Prostate gland (tissue), 2 donors: Measurements from ENCODE around the gene COTL1.

Experiments
- POLR2A ChIP-seq: fragments of 450-650 bp; IDR thresholded peaks from one replicate; pipeline ENCODE4 v1.6.1; 2016; ENCODE audit warnings: antibody characterized with exemption, mild to moderate bottlenecking
- TF ChIP-seq, protein P1 (sequence below), 4 experiments: fragments of 200-600 bp in 2 of 4; fragments of 450-650 bp in 2 of 4; sonication (generic) in 2 of 4; IDR thresholded peaks; 1 replicate in 3 of 4; 2 replicates in 1 of 4; pipeline ENCODE4 v1.5.1; 2016 to 2019; ENCODE audit warnings: antibody characterized with exemption in 4 of 4, mild to moderate bottlenecking in 2 of 4, moderate library complexity in 2 of 4

GRCh38 chr16:84546669-84547545 lies 71.0 kb downstream of the COTL1 start:
- no peak for TF ChIP-seq POLR2A
- TF ChIP-seq, protein P1, sequence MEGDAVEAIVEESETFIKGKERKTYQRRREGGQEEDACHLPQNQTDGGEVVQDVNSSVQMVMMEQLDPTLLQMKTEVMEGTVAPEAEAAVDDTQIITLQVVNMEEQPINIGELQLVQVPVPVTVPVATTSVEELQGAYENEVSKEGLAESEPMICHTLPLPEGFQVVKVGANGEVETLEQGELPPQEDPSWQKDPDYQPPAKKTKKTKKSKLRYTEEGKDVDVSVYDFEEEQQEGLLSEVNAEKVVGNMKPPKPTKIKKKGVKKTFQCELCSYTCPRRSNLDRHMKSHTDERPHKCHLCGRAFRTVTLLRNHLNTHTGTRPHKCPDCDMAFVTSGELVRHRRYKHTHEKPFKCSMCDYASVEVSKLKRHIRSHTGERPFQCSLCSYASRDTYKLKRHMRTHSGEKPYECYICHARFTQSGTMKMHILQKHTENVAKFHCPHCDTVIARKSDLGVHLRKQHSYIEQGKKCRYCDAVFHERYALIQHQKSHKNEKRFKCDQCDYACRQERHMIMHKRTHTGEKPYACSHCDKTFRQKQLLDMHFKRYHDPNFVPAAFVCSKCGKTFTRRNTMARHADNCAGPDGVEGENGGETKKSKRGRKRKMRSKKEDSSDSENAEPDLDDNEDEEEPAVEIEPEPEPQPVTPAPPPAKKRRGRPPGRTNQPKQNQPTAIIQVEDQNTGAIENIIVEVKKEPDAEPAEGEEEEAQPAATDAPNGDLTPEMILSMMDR (IDR thresholded peaks at IDR 0.05) = no peak
